PC-9 (cell line): ENCODE results near the gene CTSD.

Experiments used
- EZH2 ChIP-seq: fragments of 200-600 bp; sonication (generic); IDR thresholded peaks from 2 replicates; pipeline ENCODE4 v1.8.0; 2017; ENCODE audit warnings: antibody characterized with exemption, low read depth
- TF ChIP-seq, protein P1 (sequence below): fragments of 200-600 bp; sonication (generic); conservative IDR thresholded peaks from 2 replicates; pipeline ENCODE4 v1.6.1; 2017; ENCODE audit warnings: mixed run types, antibody characterized with exemption, mild to moderate bottlenecking, moderate library complexity

DNA sequence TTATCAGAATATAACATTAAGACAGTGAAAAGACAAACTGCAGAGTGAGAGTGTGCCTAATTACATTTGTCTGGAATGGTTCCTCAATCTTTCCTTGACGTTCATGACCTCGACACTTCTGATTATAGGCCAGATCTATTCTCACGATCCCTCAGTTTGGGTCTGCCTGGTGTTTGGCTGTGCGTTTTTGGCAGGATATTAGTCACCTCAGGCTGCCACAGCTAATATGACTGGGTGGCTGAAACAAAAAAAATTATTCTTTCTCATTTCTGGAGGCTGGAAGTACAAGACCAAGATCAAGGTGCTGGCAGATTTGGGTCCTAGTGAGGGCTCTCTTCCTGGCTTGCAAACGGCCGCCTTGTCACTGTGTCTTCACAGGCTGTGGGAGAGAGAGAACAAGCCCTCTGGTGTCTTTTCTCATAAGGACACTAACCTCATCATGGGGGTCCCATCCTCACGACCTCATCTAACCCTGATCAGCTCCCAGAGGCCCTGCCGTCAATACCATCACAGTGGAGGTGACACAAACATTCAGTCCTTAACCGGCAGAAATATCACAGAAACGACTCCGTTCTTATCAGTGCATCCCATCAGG, 36.5 kb downstream of the CTSD start:
- TF ChIP-seq, protein P1, sequence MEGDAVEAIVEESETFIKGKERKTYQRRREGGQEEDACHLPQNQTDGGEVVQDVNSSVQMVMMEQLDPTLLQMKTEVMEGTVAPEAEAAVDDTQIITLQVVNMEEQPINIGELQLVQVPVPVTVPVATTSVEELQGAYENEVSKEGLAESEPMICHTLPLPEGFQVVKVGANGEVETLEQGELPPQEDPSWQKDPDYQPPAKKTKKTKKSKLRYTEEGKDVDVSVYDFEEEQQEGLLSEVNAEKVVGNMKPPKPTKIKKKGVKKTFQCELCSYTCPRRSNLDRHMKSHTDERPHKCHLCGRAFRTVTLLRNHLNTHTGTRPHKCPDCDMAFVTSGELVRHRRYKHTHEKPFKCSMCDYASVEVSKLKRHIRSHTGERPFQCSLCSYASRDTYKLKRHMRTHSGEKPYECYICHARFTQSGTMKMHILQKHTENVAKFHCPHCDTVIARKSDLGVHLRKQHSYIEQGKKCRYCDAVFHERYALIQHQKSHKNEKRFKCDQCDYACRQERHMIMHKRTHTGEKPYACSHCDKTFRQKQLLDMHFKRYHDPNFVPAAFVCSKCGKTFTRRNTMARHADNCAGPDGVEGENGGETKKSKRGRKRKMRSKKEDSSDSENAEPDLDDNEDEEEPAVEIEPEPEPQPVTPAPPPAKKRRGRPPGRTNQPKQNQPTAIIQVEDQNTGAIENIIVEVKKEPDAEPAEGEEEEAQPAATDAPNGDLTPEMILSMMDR = no peak
- TF ChIP-seq EZH2 = no peak
